ENCODE data around the gene MMP3.

The MMP3 gene

GRCh38 chr11:102850973-102851745, 7.8 kb upstream of the MMP3 start:
- H3K36me3 ChIP-seq (ENCODE audit: insufficient read depth, low read length), result no peaks in the 10 kb centered on the region
- H3K9me3 ChIP-seq (ENCODE audit: low read length), result no peaks in the 10 kb centered on the region
- H3K27me3 ChIP-seq (ENCODE audit: insufficient read depth, low read length), result no peaks in the 10 kb centered on the region
- H2AFZ ChIP-seq (ENCODE audit: low read depth, low read length), result no peak overlapping the region
- no peak overlapping the region for H3K4me3 ChIP-seq (ENCODE audit: low read length)
- H3K4me1 ChIP-seq (ENCODE audit: insufficient read depth, low read length), result no peaks in the 10 kb centered on the region

GRCh38 chr11:102849311-102849710, 5.9 kb upstream of the MMP3 start:
- Histone ChIP-seq H3K36me3 (ENCODE audit: insufficient read depth, low read length) (no peaks in the 10 kb centered on the region), H2AFZ (ENCODE audit: low read depth, low read length) (no peak overlapping the region), H3K4me3 (ENCODE audit: low read length) (no peak overlapping the region), H3K9me3 (ENCODE audit: low read length) (no peaks in the 10 kb centered on the region), H3K27me3 (ENCODE audit: insufficient read depth, low read length) (no peaks in the 10 kb centered on the region), H3K4me1 (ENCODE audit: insufficient read depth, low read length) (no peaks in the 10 kb centered on the region)

- H3K9me3 ChIP-seq (ENCODE audit: low read length), result no peaks in the 10 kb centered on the region
- no peaks in the 10 kb centered on the region for H3K4me1 ChIP-seq (ENCODE audit: insufficient read depth, low read length)
- no peaks in the 10 kb centered on the region for H3K27me3 ChIP-seq (ENCODE audit: insufficient read depth, low read length)
These were observed 2.9 kb upstream of the MMP3 start for GRCh38 chr11:102846292-102846691.

GRCh38 chr11:102842930-102843329, 479 bp downstream of the MMP3 start:
- H2AFZ ChIP-seq (ENCODE audit: low read depth, low read length), result no peak overlapping the region
- H3K4me1 ChIP-seq (ENCODE audit: insufficient read depth, low read length), result no peaks in the 10 kb centered on the region
- H3K9me3 ChIP-seq (ENCODE audit: low read length), result no peaks in the 10 kb centered on the region
- H3K4me3 ChIP-seq (ENCODE audit: low read length), result no peak overlapping the region
- H3K27me3 ChIP-seq (ENCODE audit: insufficient read depth, low read length), result no peaks in the 10 kb centered on the region
- H3K36me3 ChIP-seq (ENCODE audit: insufficient read depth, low read length), result no peaks in the 10 kb centered on the region

More at GRCh38 chr11:102846292-102846691, 2.9 kb upstream of the MMP3 start:
- Histone ChIP-seq H3K36me3 (ENCODE audit: insufficient read depth, low read length) (no peaks in the 10 kb centered on the region), H3K4me3 (ENCODE audit: low read length) (no peak overlapping the region), H2AFZ (ENCODE audit: low read depth, low read length) (no peak overlapping the region)

GRCh38 chr11:102840018-102840417, 3.4 kb downstream of the MMP3 start:
- Histone ChIP-seq H2AFZ (ENCODE audit: low read depth, low read length) (no peak overlapping the region), H3K4me3 (ENCODE audit: low read length) (no peak overlapping the region), H3K36me3 (ENCODE audit: insufficient read depth, low read length) (no peaks in the 10 kb centered on the region), H3K9me3 (ENCODE audit: low read length) (no peaks in the 10 kb centered on the region), H3K27me3 (ENCODE audit: insufficient read depth, low read length) (no peaks in the 10 kb centered on the region), H3K4me1 (ENCODE audit: insufficient read depth, low read length) (no peaks in the 10 kb centered on the region)

- no peak overlapping the region for H2AFZ ChIP-seq (ENCODE audit: low read depth, low read length)
- no peak overlapping the region for H3K4me3 ChIP-seq (ENCODE audit: low read length)
- no peaks in the 10 kb centered on the region for H3K27me3 ChIP-seq (ENCODE audit: insufficient read depth, low read length)
- no peaks in the 10 kb centered on the region for H3K9me3 ChIP-seq (ENCODE audit: low read length)
- no peaks in the 10 kb centered on the region for H3K36me3 ChIP-seq (ENCODE audit: insufficient read depth, low read length)
- no peaks in the 10 kb centered on the region for H3K4me1 ChIP-seq (ENCODE audit: insufficient read depth, low read length)
These were observed 5.8 kb downstream of the MMP3 start for GRCh38 chr11:102837646-102838045.

DNA sequence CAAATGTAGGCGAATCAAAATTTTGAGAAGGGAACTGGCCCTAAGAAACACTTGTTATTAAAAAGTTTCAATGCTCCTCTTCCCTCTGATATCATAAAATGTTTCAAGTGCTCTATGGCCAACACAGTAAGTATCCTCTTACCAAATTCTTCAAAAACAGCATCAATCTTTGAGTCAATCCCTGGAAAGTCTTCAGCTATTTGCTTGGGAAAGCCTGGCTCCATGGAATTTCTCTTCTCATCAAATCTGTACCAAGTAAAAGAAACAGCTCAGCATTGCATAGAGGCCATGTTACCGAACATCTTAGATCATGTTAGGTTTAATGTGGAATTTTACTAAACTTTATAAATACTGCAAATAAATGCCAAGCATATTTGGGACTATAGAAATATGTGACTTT, 6.3 kb downstream of the MMP3 start:
- Histone ChIP-seq H3K4me3 (ENCODE audit: low read length) (no peak overlapping the region), H3K9me3 (ENCODE audit: low read length) (no peaks in the 10 kb centered on the region), H3K4me1 (ENCODE audit: insufficient read depth, low read length) (no peaks in the 10 kb centered on the region), H3K27me3 (ENCODE audit: insufficient read depth, low read length) (no peaks in the 10 kb centered on the region), H3K36me3 (ENCODE audit: insufficient read depth, low read length) (no peaks in the 10 kb centered on the region), H2AFZ (ENCODE audit: low read depth, low read length) (no peak overlapping the region)

DNA sequence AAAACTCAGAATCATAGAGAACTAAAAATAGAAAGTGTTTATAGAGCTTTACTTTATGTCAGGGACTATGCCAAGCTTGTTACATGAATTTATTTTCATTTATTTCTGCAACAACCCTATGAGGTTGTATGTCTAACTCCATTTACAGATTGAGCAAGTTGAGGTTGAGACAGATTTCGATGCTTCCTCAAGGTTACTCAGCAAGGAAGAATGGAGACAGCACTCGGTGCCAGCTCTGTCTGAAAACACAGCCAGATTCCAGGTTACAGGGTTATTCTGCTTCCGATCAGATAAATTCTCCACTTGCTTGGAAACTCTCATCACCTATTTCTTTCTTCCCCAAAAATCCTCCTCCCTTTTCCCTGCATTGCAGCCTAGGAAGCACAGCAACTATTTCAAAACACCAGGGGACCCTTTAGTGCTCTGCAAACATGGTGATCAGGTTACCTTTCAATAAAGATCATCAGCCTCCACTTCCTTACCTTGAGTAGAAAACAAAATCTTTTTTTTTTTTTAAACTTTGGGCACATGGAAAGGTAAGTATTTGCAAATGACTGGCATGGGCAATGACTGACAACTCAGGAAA, 7.0 kb downstream of the MMP3 start:
- Histone ChIP-seq H3K4me1 (ENCODE audit: insufficient read depth, low read length) (no peaks in the 10 kb centered on the region), H3K27me3 (ENCODE audit: insufficient read depth, low read length) (no peaks in the 10 kb centered on the region), H2AFZ (ENCODE audit: low read depth, low read length) (no peak overlapping the region), H3K36me3 (ENCODE audit: insufficient read depth, low read length) (no peaks in the 10 kb centered on the region), H3K4me3 (ENCODE audit: low read length) (no peak overlapping the region), H3K9me3 (ENCODE audit: low read length) (no peaks in the 10 kb centered on the region)

DNA sequence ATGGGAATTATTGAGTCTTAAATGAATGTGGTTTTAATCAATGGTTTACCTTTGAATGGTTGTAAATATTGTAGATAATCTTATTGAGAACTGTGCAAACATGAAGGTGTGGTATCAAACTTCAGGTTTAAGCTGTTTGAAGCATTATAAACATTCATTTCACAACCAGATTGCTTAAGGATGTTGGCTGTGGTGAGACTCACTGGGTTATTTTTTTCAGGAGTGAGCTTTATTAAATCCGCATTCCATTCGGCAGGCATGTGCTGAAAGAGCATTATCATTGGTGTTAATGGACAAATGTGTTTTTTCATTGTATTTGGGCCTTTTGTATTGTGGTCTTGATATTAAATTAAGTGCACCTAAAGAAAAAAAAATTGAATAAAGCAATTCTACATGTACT, 9.7 kb downstream of the MMP3 start:
- Histone ChIP-seq H3K4me3 (ENCODE audit: low read length) (no peak overlapping the region), H2AFZ (ENCODE audit: low read depth, low read length) (no peak overlapping the region), H3K36me3 (ENCODE audit: insufficient read depth, low read length) (no peaks in the 10 kb centered on the region), H3K4me1 (ENCODE audit: insufficient read depth, low read length) (no peaks in the 10 kb centered on the region), H3K9me3 (ENCODE audit: low read length) (no peaks in the 10 kb centered on the region), H3K27me3 (ENCODE audit: insufficient read depth, low read length) (no peaks in the 10 kb centered on the region)

- Histone ChIP-seq H2AFZ (ENCODE audit: low read depth, low read length) (no peak overlapping the region), H3K4me1 (ENCODE audit: insufficient read depth, low read length) (no peaks in the 10 kb centered on the region), H3K9me3 (ENCODE audit: low read length) (no peaks in the 10 kb centered on the region), H3K36me3 (ENCODE audit: insufficient read depth, low read length) (no peaks in the 10 kb centered on the region), H3K27me3 (ENCODE audit: insufficient read depth, low read length) (no peaks in the 10 kb centered on the region), H3K4me3 (ENCODE audit: low read length) (no peak overlapping the region)
These were observed 10.8 kb downstream of the MMP3 start for GRCh38 chr11:102832612-102833011.

DNA sequence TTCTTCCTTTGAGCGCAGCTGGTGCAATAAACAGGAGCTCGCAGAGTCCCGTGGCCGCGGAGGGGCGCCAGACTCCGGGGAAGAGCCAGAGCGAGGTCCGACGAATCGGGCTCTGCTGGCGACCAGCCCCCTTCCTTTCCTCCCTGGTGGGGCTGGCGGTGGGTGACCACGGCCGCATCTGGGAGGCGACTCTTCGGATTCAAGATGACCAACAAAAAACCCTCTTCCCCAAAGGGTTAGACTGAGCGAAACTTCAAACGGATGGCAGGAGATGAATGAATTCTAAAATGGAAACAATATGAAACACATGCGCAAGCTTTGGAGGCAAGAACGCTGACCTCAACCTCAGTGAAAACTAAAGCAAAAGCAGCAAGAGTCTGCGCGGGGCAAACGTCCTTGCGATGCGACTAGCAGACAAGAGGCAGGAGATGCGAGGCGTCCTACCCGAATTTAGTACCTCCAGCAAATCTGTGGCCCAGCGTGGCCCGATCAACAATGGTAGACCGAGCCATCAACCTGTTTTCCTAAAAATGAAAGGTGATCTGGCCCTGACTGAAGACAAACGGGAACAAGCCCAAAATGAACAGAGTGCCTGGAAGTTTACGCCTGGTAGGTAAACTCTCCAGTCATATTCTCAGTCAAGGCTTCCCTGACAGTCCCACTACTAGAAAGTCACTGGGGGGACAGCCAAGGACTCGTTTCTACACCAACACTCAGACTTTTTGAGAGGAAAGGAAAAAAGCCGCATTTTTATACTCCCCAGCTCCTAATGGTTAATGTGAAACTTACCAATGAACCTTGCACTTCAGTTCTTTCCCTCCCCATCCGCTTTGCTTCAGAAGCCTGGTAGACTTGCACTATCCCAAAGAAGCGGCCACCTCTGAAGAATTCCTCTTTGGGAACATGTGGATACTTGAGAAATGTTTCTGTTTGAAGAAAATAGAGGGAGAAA, 11.6 kb downstream of the MMP3 start:
- Histone ChIP-seq H3K9me3 (ENCODE audit: low read length) (no peaks in the 10 kb centered on the region), H3K4me3 (ENCODE audit: low read length) (no peak overlapping the region), H2AFZ (ENCODE audit: low read depth, low read length) (no peak overlapping the region), H3K27me3 (ENCODE audit: insufficient read depth, low read length) (no peaks in the 10 kb centered on the region), H3K36me3 (ENCODE audit: insufficient read depth, low read length) (no peaks in the 10 kb centered on the region), H3K4me1 (ENCODE audit: insufficient read depth, low read length) (no peaks in the 10 kb centered on the region)

- Histone ChIP-seq H3K9me3 (ENCODE audit: low read length) (no peaks in the 10 kb centered on the region), H3K4me1 (ENCODE audit: insufficient read depth, low read length) (no peaks in the 10 kb centered on the region), H3K36me3 (ENCODE audit: insufficient read depth, low read length) (no peaks in the 10 kb centered on the region), H3K4me3 (ENCODE audit: low read length) (no peak overlapping the region), H3K27me3 (ENCODE audit: insufficient read depth, low read length) (no peaks in the 10 kb centered on the region), H2AFZ (ENCODE audit: low read depth, low read length) (no peak overlapping the region)
These were observed 12.3 kb downstream of the MMP3 start for GRCh38 chr11:102831128-102831488.
